Uterus (tissue), 4 donors: Measurements from ENCODE around the gene TOMM5. TPM values are rescaled to one million over a fixed set of nuclear protein-coding genes. Genes with fewer than 3 reads are reported as not detected.

Experiments used
- DNase-seq, 2 donors: peaks; one replicate each; pipeline ENCODE4 v3.0.0-alpha.2; 2019 to 2020
- H3K27ac ChIP-seq, 2 donors: fragments of 200-600 bp; sonication (generic); 1 replicate in 1 of 2; 2 replicates in 1 of 2; pipeline ENCODE4 v1.5.1; 2016 to 2018
- H3K27me3 ChIP-seq, 2 donors: fragments of 200-600 bp; sonication (generic); one replicate each; pipeline ENCODE4 v1.5.1; 2018 to 2019; ENCODE audit warnings: control low read depth in 1 of 2
- H3K36me3 ChIP-seq, 2 donors: fragments of 200-600 bp; sonication (generic); one replicate each; pipeline ENCODE4 v1.5.1; 2019; ENCODE audit warnings: control low read depth in 1 of 2
- H3K4me1 ChIP-seq, 2 donors: fragments of 200-600 bp; sonication (generic); one replicate each; pipeline ENCODE4 v1.5.1; 2018 to 2019; ENCODE audit warnings: control low read depth in 1 of 2
- H3K4me3 ChIP-seq, 2 donors: fragments of 200-600 bp; sonication (generic); 1 replicate in 1 of 2; 2 replicates in 1 of 2; pipeline ENCODE4 v1.5.1; 2018 to 2019; ENCODE audit warnings: mild to moderate bottlenecking in 1 of 2
- H3K9me3 ChIP-seq, 2 donors: fragments of 200-600 bp; sonication (generic); one replicate each; pipeline ENCODE4 v1.5.1; 2019; ENCODE audit warnings: control low read depth in 1 of 2
- CTCF ChIP-seq, 4 experiments: fragments of 200-600 bp in 2 of 4; fragments of 450-650 bp in 2 of 4; sonication (generic) in 2 of 4; IDR thresholded peaks; one replicate each; pipeline ENCODE4 v1.5.1; 2016 to 2019; ENCODE audit warnings: antibody characterized with exemption in 4 of 4, mild to moderate bottlenecking in 2 of 4, moderate library complexity in 1 of 4
- POLR2A ChIP-seq, 2 donors: fragments of 450-650 bp; IDR thresholded peaks; one replicate each; pipeline ENCODE4 v1.6.1; 2016; ENCODE audit warnings: antibody characterized with exemption in 2 of 2, mild to moderate bottlenecking in 1 of 2, moderate library complexity in 1 of 2
- intact Hi-C: fragments of 100-400 bp; cut with DNase I; formaldehyde crosslinking; loops from one replicate; pipeline ENCODE4 v1.15.1; 2023; ENCODE audit warnings: low total_unique reads
- total RNA-seq, 4 donors: library from RNA; depleted of rRNA in 3 of 4; stranded (reverse); fragments of >200 nt in 3 of 4; gene quantifications; one replicate each; pipeline versions ENCODE4 v1.1.0 to v1.2.4, GENCODE V29; 2014 to 2023
- donor health status: DM: yes; HTN: yes; CAD: no.

TOMM5 gene
- total RNA-seq, 4 donors from 2014 or later: 58.1 to 136 (median 94.7) TPM

GRCh38 chr9:37562826-37563225, 29.6 kb downstream of the TOMM5 start:
- no peaks in the 10 kb centered on the region for H3K36me3 ChIP-seq
- no peaks in the 10 kb centered on the region for H3K9me3 ChIP-seq
- no peak overlapping the region for H3K27ac ChIP-seq
- no peak for TF ChIP-seq POLR2A (IDR thresholded peaks at IDR 0.05)
- TF ChIP-seq CTCF (IDR thresholded peaks at IDR 0.05): no peak
- DNase-seq: no peak
- intact Hi-C loops: no loop called here
- no peaks in the 10 kb centered on the region for H3K4me1 ChIP-seq
- no peaks in the 10 kb centered on the region for H3K27me3 ChIP-seq
- H3K4me3 ChIP-seq: no peak overlapping the region

DNA sequence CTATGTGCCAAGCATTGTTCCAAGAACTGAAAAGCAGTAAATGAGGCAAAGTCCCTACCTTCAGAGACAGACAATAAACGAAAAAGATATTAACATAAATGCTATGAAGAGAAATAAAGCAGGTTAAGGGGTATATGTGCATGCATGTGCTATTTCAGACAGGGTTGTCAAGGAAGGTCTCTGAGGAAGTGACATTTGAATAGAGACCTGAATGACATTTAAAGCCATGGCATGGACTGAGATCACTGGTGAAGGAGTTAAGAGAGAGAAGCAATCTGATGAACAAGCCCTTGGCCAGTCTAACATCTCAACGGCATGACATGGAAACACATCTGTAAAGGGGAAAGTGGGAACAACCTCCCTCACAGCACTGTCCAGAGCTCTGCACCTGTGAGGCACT, 30.7 kb downstream of the TOMM5 start:
- H3K4me1 ChIP-seq: no peaks in the 10 kb centered on the region
- TF ChIP-seq POLR2A (IDR thresholded peaks at IDR 0.05): no peak
- TF ChIP-seq CTCF (IDR thresholded peaks at IDR 0.05): no peak
- no peak for DNase-seq
- no peak overlapping the region for H3K27ac ChIP-seq
- H3K36me3 ChIP-seq: no peaks in the 10 kb centered on the region
- H3K4me3 ChIP-seq: no peak overlapping the region
- H3K27me3 ChIP-seq: no peaks in the 10 kb centered on the region
- H3K9me3 ChIP-seq: no peaks in the 10 kb centered on the region
- intact Hi-C loops: no loop called here

GRCh38 chr9:37559855-37560592, 32.4 kb downstream of the TOMM5 start:
- no peak overlapping the region for H3K4me3 ChIP-seq
- no peaks in the 10 kb centered on the region for H3K36me3 ChIP-seq
- H3K9me3 ChIP-seq: no peaks in the 10 kb centered on the region
- TF ChIP-seq CTCF (IDR thresholded peaks at IDR 0.05): no peak
- no peak for TF ChIP-seq POLR2A (IDR thresholded peaks at IDR 0.05)
- H3K27ac ChIP-seq: no peak overlapping the region
- no peaks in the 10 kb centered on the region for H3K4me1 ChIP-seq
- no peak for DNase-seq
- no peaks in the 10 kb centered on the region for H3K27me3 ChIP-seq
- intact Hi-C loops: no loop called here

GRCh38 chr9:37559125-37559524, 33.3 kb downstream of the TOMM5 start:
- Histone ChIP-seq H3K27me3 (no peaks in the 10 kb centered on the region), H3K4me1 (no peaks in the 10 kb centered on the region), H3K36me3 (no peaks in the 10 kb centered on the region), H3K4me3 (no peak overlapping the region), H3K9me3 (no peaks in the 10 kb centered on the region), H3K27ac (no peak overlapping the region)
- intact Hi-C loops: no loop called here
- DNase-seq: no peak
- TF ChIP-seq POLR2A (IDR thresholded peaks at IDR 0.05) (no peak), CTCF (IDR thresholded peaks at IDR 0.05) (no peak)

DNA sequence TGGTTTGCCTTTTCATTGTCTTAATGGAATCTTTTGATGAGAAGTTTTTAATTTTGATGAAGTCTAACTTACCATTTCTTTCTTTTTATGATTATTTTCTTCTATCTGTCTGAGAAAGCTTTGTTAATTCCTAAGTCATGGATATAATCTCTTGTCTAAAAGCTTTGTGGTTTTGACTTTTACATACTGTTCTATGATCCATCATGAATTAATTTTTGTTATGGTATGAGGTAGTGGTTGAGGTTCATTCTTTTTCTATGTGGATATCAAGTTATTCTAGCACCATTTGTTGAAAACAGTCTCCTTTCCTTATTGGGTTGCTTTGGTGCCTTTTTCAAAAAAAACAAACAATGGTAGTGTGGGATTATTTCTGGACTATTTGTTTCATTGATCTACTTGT, 36.6 kb downstream of the TOMM5 start:
- intact Hi-C loops: no loop called here
- H3K27ac ChIP-seq: no peak overlapping the region
- no peaks in the 10 kb centered on the region for H3K4me1 ChIP-seq
- no peaks in the 10 kb centered on the region for H3K36me3 ChIP-seq
- DNase-seq: no peak
- TF ChIP-seq POLR2A (IDR thresholded peaks at IDR 0.05) (no peak), CTCF (IDR thresholded peaks at IDR 0.05) (no peak)
- H3K27me3 ChIP-seq: no peaks in the 10 kb centered on the region
- no peaks in the 10 kb centered on the region for H3K9me3 ChIP-seq
- H3K4me3 ChIP-seq: no peak overlapping the region
